GM03348 (cell line): ENCODE data around the gene PDIA5.

ENCODE experiments used
- DNase-seq: peaks from one replicate; pipeline ENCODE4 v3.0.0; 2012; ENCODE audit warnings: low spot score

The PDIA5 gene

GRCh38 chr3:123071581-123071980 lies 4.8 kb downstream of the PDIA5 start:
- no peak for DNase-seq

GRCh38 chr3:123072152-123072551 lies 5.3 kb downstream of the PDIA5 start:
- no peak for DNase-seq

- DNase-seq, result no peak
Measured at GRCh38 chr3:123072564-123072963, 5.7 kb downstream of the PDIA5 start.

GRCh38 chr3:123075359-123075758 lies 8.5 kb downstream of the PDIA5 start:
- DNase-seq, result peak; percentile 36

- no peak for DNase-seq
Measured at GRCh38 chr3:123076112-123076495, 9.3 kb downstream of the PDIA5 start.

- no peak for DNase-seq
Measured at GRCh38 chr3:123076496-123077418, 9.9 kb downstream of the PDIA5 start.

- DNase-seq, result no peak
Measured at GRCh38 chr3:123078101-123078500, 11.3 kb downstream of the PDIA5 start.

GRCh38 chr3:123080864-123081562 lies 14.2 kb downstream of the PDIA5 start:
- DNase-seq, result no peak

GRCh38 chr3:123081718-123082369 lies 15.0 kb downstream of the PDIA5 start:
- DNase-seq, result no peak

- no peak for DNase-seq
Measured at GRCh38 chr3:123082370-123083065, 15.7 kb downstream of the PDIA5 start.

GRCh38 chr3:123083383-123084124 lies 16.7 kb downstream of the PDIA5 start:
- no peak for DNase-seq

GRCh38 chr3:123084192-123084591 lies 17.4 kb downstream of the PDIA5 start:
- no peak for DNase-seq

- no peak for DNase-seq
Measured at GRCh38 chr3:123084738-123085237, 18.0 kb downstream of the PDIA5 start.

- no peak for DNase-seq
Measured at GRCh38 chr3:123085293-123085931, 18.6 kb downstream of the PDIA5 start.

GRCh38 chr3:123085932-123086627 lies 19.3 kb downstream of the PDIA5 start:
- DNase-seq, result peak; percentile 54

- no peak for DNase-seq
Measured at GRCh38 chr3:123088387-123088786, 21.6 kb downstream of the PDIA5 start.

GRCh38 chr3:123089611-123090331 lies 22.9 kb downstream of the PDIA5 start:
- DNase-seq, result peak; percentile 57

GRCh38 chr3:123090728-123091531 lies 24.1 kb downstream of the PDIA5 start:
- no peak for DNase-seq

GRCh38 chr3:123092243-123092642 lies 25.4 kb downstream of the PDIA5 start:
- DNase-seq, result no peak
